A172 (cell line): Measurements from ENCODE around the gene EVC2. TPM values are rescaled to one million over a fixed set of nuclear protein-coding genes. Genes with fewer than 3 reads are reported as not detected.

Experiments
- total RNA-seq: library from RNA; depleted of rRNA; stranded (reverse); fragments of >200 nt; shearing (Covaris generic); gene quantifications from 2 replicates; pipeline ENCODE4 v1.2.3, GENCODE V29; 2014; rRNA removed

EVC2 gene
- total RNA-seq, 1 experiment from 2014 or later = not detected

Other genes with a start within 250 kb of the EVC2 start
- 10.2 and 11.3 TPM in 2 replicates for gene EVC, start 2.6 kb upstream of the EVC2 start, total RNA-seq
- 51.5 and 55.6 TPM in 2 replicates for gene CRMP1, start 184.5 kb upstream of the EVC2 start, total RNA-seq